ENCODE measurements around the gene ZC3H7B. TPM values are rescaled to one million over a fixed set of nuclear protein-coding genes. Genes with fewer than 3 reads are reported as not detected.
"Not testable (repeated sequence)": the region's sequence is repeated elsewhere in the genome, so short reads cannot be mapped to it uniquely, and the experiment has no call there.

The ZC3H7B gene
- total RNA-seq, 1 experiment from 2014 or later, result 52.2 TPM

GRCh38 chr22:41285820-41286638 is 15.3 kb upstream of the ZC3H7B start, which contains the start of gene RANGAP1:
RANGAP1 (minus strand) TSS chr22:41286187; CDS start chr22:41281044, 5,143 bp downstream.
- peak; percentile 98 for DNase-seq (ENCODE audit: low read depth)

- DNase-seq (ENCODE audit: low read depth), result peak; percentile 14
Observed at GRCh38 chr22:41286639-41287091, 14.7 kb upstream of the ZC3H7B start.

GRCh38 chr22:41288245-41288946 is 12.9 kb upstream of the ZC3H7B start:
- peak; percentile 54 for DNase-seq (ENCODE audit: low read depth)

- no peak for DNase-seq (ENCODE audit: low read depth)
Observed at GRCh38 chr22:41289671-41290070, 11.7 kb upstream of the ZC3H7B start.

- DNase-seq (ENCODE audit: low read depth), result peak; percentile 70
Observed at GRCh38 chr22:41290262-41291221, 10.8 kb upstream of the ZC3H7B start.

- not testable (repeated sequence) for DNase-seq (ENCODE audit: low read depth)
Observed at GRCh38 chr22:41294816-41295215, 6.5 kb upstream of the ZC3H7B start.

GRCh38 chr22:41296826-41297667 is 4.3 kb upstream of the ZC3H7B start:
- no peak for DNase-seq (ENCODE audit: low read depth)

- DNase-seq (ENCODE audit: low read depth), result no peak
Observed at GRCh38 chr22:41300661-41301060, 664 bp upstream of the ZC3H7B start.

- DNase-seq (ENCODE audit: low read depth), result no peak
Observed at GRCh38 chr22:41302021-41302767, 869 bp downstream of the ZC3H7B start.

GRCh38 chr22:41302811-41303210 is 1.5 kb downstream of the ZC3H7B start:
- no peak for DNase-seq (ENCODE audit: low read depth)

- DNase-seq (ENCODE audit: low read depth), result peak; percentile 76
Observed at GRCh38 chr22:41305646-41306045, 4.3 kb downstream of the ZC3H7B start.

- peak; percentile 72 for DNase-seq (ENCODE audit: low read depth)
Observed at GRCh38 chr22:41308054-41308453, 6.7 kb downstream of the ZC3H7B start.

GRCh38 chr22:41308544-41308947 is 7.2 kb downstream of the ZC3H7B start:
- DNase-seq (ENCODE audit: low read depth), result no peak

GRCh38 chr22:41310336-41310735 is 9.0 kb downstream of the ZC3H7B start:
- DNase-seq (ENCODE audit: low read depth), result no peak

GRCh38 chr22:41311487-41311886 is 10.2 kb downstream of the ZC3H7B start:
- no peak for DNase-seq (ENCODE audit: low read depth)

GRCh38 chr22:41314821-41315220 is 13.5 kb downstream of the ZC3H7B start:
- no peak for DNase-seq (ENCODE audit: low read depth)

- no peak for DNase-seq (ENCODE audit: low read depth)
Observed at GRCh38 chr22:41315586-41315985, 14.3 kb downstream of the ZC3H7B start.

GRCh38 chr22:41320416-41321240 is 19.3 kb downstream of the ZC3H7B start:
- no peak for DNase-seq (ENCODE audit: low read depth)

Measured in LHCN-M2 (cell line).